H1 (cell line): ENCODE measurements around the gene NAT10. TPM values are rescaled to one million over a fixed set of nuclear protein-coding genes. Genes with fewer than 3 reads are reported as not detected.

Source experiments
- ATF2 ChIP-seq: IDR thresholded peaks from 2 replicates; pipeline ENCODE4 v1.6.1; 2012; ENCODE audit warnings: low read length, inconsistent platforms
- SP1 ChIP-seq: IDR thresholded peaks from 2 replicates; pipeline ENCODE4 v1.6.1; 2011; ENCODE audit warnings: low read depth, low read length
- polyA plus RNA-seq, 7 experiments: library from polyadenylated mRNA; depleted of rRNA in 3 of 7; stranded (reverse) in 5 of 7; unstranded in 2 of 7; fragments of >200 nt in 5 of 7; fragments of 200-250 nt in 2 of 7; gene quantifications; 1 replicate in 5 of 7; 2 replicates in 1 of 7; 4 replicates in 1 of 7; pipeline versions ENCODE4 v1.2.1 to v1.2.3, GENCODE V29; 2011 to 2013; ENCODE audit warnings: missing spikeins in 2 of 7, mixed read lengths in 2 of 7
- total RNA-seq: library from RNA; stranded (reverse); fragmentation: NEBNext Ultra II Directional; extraction: Animal tissue kit (Norgen Biotek cat#: 25700); gene quantifications from 2 replicates; pipeline ENCODE4 v1.2.1, GENCODE V29; 2021

NAT10 gene
- total and polyA plus RNA-seq, 2 of the 8 experiments (the other 6 are each of a cell fraction or from before 2014, with no cell fraction given) = 66.3 to 89.6 TPM

- TF ChIP-seq ATF2 = no peak
- TF ChIP-seq SP1 = no peak
Measured at GRCh38 chr11:34075178-34075820, 30.1 kb upstream of the NAT10 start (continued).
